ENCODE data around the gene SPATA31D1.

The SPATA31D1 gene

DNA sequence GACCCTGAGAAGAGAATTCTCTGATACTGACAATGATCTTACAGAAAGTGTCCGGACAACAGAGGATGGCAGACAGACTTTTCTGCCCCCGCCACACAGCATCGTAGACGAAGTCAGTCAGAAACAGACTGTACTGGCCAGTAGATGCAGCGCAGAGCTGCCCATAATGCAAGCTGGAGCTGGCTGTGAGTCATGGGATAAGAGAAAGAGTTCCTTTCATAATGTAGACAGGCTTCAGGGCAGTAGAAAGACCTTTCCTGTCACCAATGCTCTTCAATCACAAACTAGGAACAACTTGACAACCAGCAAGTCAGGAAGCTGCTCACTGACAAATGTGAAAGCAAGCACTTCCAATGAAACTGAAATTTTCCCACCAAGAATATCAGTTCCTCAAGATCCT is 5.1 kb downstream of the SPATA31D1 start:
- TF ChIP-seq, protein P1, sequence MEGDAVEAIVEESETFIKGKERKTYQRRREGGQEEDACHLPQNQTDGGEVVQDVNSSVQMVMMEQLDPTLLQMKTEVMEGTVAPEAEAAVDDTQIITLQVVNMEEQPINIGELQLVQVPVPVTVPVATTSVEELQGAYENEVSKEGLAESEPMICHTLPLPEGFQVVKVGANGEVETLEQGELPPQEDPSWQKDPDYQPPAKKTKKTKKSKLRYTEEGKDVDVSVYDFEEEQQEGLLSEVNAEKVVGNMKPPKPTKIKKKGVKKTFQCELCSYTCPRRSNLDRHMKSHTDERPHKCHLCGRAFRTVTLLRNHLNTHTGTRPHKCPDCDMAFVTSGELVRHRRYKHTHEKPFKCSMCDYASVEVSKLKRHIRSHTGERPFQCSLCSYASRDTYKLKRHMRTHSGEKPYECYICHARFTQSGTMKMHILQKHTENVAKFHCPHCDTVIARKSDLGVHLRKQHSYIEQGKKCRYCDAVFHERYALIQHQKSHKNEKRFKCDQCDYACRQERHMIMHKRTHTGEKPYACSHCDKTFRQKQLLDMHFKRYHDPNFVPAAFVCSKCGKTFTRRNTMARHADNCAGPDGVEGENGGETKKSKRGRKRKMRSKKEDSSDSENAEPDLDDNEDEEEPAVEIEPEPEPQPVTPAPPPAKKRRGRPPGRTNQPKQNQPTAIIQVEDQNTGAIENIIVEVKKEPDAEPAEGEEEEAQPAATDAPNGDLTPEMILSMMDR (conservative IDR thresholded peaks at IDR 0.05): no peak
- H3K27ac ChIP-seq: no peak overlapping the region

DNA sequence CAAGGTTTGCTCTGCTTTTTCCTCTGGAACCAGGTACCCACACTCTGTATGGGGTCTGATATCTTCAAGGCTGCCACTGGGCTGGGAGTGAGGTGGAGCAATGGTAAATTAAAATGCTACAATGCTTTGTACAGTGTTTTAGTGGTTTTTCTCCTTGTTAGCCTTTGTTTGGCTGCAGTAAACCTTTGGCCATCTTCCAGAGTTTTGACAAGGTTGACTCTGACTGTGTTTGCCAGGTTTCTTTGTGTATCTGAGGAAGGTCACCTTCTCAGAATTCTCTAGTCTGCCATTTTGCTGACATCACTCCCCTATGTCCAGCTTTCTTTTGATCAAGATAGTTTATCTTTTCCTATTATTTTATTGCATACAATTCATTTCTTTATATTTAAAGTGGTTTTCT is 11.2 kb downstream of the SPATA31D1 start:
- TF ChIP-seq, protein P1 (conservative IDR thresholded peaks at IDR 0.05): no peak
- peak overlapping the region; percentile 34; the same call in 1 of the 2 replicates for H3K27ac ChIP-seq

DNA sequence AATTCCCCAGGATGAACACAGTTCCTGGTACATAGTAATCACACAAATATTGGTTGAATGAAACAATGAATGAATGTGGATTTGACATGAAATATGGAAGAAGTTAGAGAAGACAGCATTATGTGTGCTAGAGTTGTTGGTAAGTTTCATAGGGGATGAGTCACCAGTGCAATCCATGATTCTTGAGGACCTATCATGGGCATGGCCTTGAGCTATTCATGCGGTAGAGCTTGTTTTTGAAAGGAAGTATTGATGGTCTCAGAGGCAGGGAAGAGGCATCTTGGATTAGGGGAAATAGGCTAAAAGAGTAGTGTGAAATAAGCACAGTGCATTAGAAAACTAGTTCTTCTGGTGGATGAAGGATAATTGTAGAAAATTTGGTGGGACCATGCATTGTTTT is 22.1 kb downstream of the SPATA31D1 start:
- H3K27ac ChIP-seq: no peak overlapping the region
- TF ChIP-seq, protein P1 (conservative IDR thresholded peaks at IDR 0.05): no peak

DNA sequence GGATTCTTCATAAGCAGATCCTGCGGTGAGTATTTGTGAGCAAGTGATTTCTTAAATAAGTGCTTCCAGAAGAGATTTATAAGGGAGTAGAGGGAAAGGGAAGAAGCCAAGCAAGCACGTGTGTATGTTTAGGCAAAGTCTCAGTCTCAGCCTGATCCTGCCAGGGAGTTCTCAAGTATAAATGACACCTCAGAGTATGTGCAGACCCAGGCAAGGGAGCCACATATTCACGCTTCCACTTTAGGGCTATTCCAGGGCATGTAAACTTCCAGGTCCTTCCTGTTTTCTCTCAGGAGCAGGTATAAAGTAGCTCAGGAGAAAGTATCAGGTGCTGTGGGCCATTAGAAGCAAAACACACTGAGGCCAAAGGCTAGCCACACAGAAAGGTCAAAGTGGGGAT is 22.6 kb downstream of the SPATA31D1 start:
- no peak overlapping the region for H3K27ac ChIP-seq
- TF ChIP-seq, protein P1 (conservative IDR thresholded peaks at IDR 0.05): no peak

DNA sequence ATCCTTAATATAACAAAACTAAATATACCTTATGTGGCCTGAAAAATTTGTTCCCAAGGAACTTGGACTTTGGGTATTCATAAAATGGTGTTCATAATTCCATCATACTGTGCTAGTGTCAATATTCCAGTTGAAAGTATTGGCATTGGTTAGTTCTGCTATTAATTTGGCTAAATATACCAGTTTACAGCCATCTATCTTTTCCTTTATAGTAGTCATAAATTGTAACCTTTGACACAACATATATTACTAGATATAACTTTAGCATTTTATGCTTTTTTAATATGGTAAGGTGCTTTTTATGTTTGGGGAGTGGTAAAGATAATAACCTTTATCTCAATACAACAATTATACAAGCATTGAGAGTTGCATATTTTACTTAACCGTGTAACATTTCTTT is 23.7 kb downstream of the SPATA31D1 start:
- TF ChIP-seq, protein P1 (conservative IDR thresholded peaks at IDR 0.05): no peak
- H3K27ac ChIP-seq: no peak overlapping the region

DNA sequence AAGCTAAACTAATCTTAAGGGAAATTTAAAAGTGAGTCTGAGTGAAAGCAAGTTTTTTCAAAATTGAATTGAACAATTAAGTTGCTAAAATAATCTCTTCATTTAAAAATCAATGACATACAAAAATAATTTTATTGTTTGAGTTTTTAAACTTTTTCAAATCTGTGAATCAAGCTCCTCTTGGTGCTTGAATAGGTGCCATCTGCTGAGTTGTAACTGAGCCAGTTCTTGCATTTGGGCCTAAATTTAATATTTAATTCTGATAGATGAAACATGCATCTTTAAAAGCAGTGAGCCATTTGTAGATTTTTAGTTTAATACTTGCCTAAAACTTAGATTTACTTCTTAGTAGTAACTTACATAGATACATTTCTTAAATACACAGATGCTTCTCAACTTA is 31.8 kb downstream of the SPATA31D1 start:
- H3K27ac ChIP-seq: no peak overlapping the region
- TF ChIP-seq, protein P1 (conservative IDR thresholded peaks at IDR 0.05): no peak

DNA sequence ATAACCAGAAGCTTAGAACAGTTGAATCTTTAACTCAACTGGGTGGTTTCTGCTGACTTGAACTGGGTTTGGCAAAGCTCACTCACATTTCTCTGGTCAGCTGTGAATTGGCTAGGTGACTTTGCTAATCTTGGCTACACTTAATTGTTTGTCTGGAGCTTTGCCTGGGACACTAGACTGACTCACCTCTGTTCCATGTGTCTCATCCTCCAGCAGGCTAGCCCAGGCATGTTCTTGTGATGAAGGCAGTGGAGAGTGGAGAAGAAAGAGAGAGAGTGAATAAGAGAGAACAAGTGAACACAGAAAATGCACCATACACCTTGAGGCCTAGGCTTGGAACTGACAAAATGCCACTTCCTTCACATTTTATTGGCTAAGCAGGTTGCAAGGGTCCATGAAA is 32.6 kb downstream of the SPATA31D1 start:
- no peak overlapping the region for H3K27ac ChIP-seq
- TF ChIP-seq, protein P1 (conservative IDR thresholded peaks at IDR 0.05): no peak

DNA sequence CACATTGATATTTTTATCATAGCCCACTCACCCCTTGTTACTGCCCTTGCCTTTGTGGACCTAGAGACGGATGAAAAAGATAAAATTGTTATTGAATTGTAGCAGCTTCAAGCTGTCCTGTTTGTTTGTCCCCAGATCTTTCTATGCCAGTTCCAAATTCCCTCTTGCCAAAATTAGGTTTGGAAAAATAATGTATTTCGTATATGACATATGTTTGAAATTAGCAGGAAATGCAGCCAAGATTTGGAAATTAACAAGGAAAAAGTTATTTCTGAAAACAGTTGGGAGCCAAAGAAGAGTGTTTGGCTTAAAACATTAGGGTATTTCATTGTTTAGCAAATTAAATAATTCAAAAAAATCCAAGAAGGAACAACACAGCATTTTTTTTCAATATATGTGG is 33.5 kb downstream of the SPATA31D1 start:
- TF ChIP-seq, protein P1 (conservative IDR thresholded peaks at IDR 0.05): no peak
- H3K27ac ChIP-seq: no peak overlapping the region

Data from VCaP (cell line).